ENCODE data around the gene SLC12A7.

GRCh38 chr5:1159341-1159675, 47.4 kb upstream of the SLC12A7 start:
- TF ChIP-seq POLR2A (IDR thresholded peaks at IDR 0.05): no peak
- no peak for TF ChIP-seq CTCF (IDR thresholded peaks at IDR 0.05)
